Osteoblast (primary cell): ENCODE data around the gene TMEM9. TPM values are rescaled to one million over a fixed set of nuclear protein-coding genes. Genes with fewer than 3 reads are reported as not detected.

ENCODE experiments used
- DNase-seq: peaks from one replicate; pipeline ENCODE4 v3.0.0; 2011; ENCODE audit warnings: low spot score, mixed read lengths; ENCODE audit not compliant: insufficient read length; ENCODE audit errors: missing footprints
- H2AFZ ChIP-seq: 2 replicates; pipeline ENCODE4 v1.6.0; 2011; ENCODE audit warnings: mild to moderate bottlenecking, low read length
- H3K27ac ChIP-seq: 2 replicates; pipeline ENCODE4 v1.5.1; 2011; ENCODE audit warnings: mild to moderate bottlenecking, low read depth, low read length, moderate library complexity
- H3K27me3 ChIP-seq: 2 replicates; pipeline ENCODE4 v1.6.0; 2012; ENCODE audit warnings: mild to moderate bottlenecking, control low read depth, inconsistent platforms, low read length, moderate library complexity; ENCODE audit not compliant: insufficient read depth
- H3K36me3 ChIP-seq: 2 replicates; pipeline ENCODE4 v1.5.1; 2011; ENCODE audit warnings: mild to moderate bottlenecking, low read length, control low read depth, moderate library complexity; ENCODE audit not compliant: insufficient read depth
- H3K4me1 ChIP-seq: 2 replicates; pipeline ENCODE4 v1.5.1; 2011; ENCODE audit warnings: mild to moderate bottlenecking, low read length, control low read depth, moderate library complexity; ENCODE audit not compliant: insufficient read depth
- H3K4me2 ChIP-seq: 2 replicates; pipeline ENCODE4 v1.6.0; 2011; ENCODE audit warnings: mild to moderate bottlenecking, low read length; ENCODE audit not compliant: insufficient read depth
- H3K4me3 ChIP-seq: fragments of 200-600 bp; sonication (generic); 3 replicates; pipeline ENCODE4 v1.5.1; 2012; ENCODE audit warnings: mild to moderate bottlenecking, low read length, inconsistent platforms; ENCODE audit not compliant: insufficient read depth
- H3K79me2 ChIP-seq: 2 replicates; pipeline ENCODE4 v1.6.0; 2012; ENCODE audit warnings: mild to moderate bottlenecking, low read length, control low read depth, inconsistent platforms; ENCODE audit not compliant: insufficient read depth
- H3K9me3 ChIP-seq: 2 replicates; pipeline ENCODE4 v1.5.1; 2011; ENCODE audit warnings: low read depth, low read length, control low read depth
- H4K20me1 ChIP-seq: 2 replicates; pipeline ENCODE4 v1.6.0; 2012; ENCODE audit warnings: mild to moderate bottlenecking, low read length, control low read depth; ENCODE audit not compliant: insufficient read depth
- total RNA-seq: library from RNA; depleted of rRNA; stranded (reverse); fragments of >200 nt; gene quantifications from 2 replicates; pipeline ENCODE4 v1.2.3, GENCODE V29; 2012
- TF ChIP-seq, protein P1 (sequence below): IDR thresholded peaks from 2 replicates; pipeline ENCODE4 v1.5.1; 2011; ENCODE audit warnings: mild to moderate bottlenecking, low read depth, low read length, moderate library complexity; ENCODE audit errors: extremely low read depth

The TMEM9 gene
- total RNA-seq, 1 donor = 45.6 TPM

DNA sequence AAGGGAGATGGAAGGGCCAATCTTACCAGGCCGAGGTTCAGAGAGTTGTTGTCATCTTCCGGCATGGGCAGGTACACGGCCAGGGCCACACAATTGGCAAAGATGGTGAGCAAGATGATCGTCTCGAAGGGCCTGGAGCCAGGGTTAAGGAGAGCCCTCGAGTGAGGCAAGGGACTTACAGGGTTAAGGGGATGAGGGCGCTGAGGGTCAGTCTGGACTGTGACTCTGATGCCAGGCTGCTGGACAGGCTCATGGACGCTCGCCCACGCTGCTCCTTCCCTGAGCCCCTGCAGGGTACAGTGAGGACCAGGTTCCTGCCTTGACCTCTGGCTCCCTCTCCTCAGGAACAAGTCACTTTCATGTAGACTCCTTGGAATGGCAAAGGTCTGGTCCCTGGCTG lies 44.1 kb downstream of the TMEM9 start:
- no peak overlapping the region for H3K4me2 ChIP-seq
- TF ChIP-seq, protein P1, sequence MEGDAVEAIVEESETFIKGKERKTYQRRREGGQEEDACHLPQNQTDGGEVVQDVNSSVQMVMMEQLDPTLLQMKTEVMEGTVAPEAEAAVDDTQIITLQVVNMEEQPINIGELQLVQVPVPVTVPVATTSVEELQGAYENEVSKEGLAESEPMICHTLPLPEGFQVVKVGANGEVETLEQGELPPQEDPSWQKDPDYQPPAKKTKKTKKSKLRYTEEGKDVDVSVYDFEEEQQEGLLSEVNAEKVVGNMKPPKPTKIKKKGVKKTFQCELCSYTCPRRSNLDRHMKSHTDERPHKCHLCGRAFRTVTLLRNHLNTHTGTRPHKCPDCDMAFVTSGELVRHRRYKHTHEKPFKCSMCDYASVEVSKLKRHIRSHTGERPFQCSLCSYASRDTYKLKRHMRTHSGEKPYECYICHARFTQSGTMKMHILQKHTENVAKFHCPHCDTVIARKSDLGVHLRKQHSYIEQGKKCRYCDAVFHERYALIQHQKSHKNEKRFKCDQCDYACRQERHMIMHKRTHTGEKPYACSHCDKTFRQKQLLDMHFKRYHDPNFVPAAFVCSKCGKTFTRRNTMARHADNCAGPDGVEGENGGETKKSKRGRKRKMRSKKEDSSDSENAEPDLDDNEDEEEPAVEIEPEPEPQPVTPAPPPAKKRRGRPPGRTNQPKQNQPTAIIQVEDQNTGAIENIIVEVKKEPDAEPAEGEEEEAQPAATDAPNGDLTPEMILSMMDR = no peak
- H3K4me1 ChIP-seq = peaks cover 3% of the 10 kb centered on the region
- H3K27me3 ChIP-seq = peaks cover 11% of the 10 kb centered on the region
- no peaks in the 10 kb centered on the region for H4K20me1 ChIP-seq
- no peaks in the 10 kb centered on the region for H3K9me3 ChIP-seq
- no peak overlapping the region for H2AFZ ChIP-seq
- H3K27ac ChIP-seq = no peak overlapping the region
- DNase-seq = no peak
- H3K79me2 ChIP-seq = no peaks in the 10 kb centered on the region
- no peaks in the 10 kb centered on the region for H3K36me3 ChIP-seq
- no peak overlapping the region for H3K4me3 ChIP-seq

GRCh38 chr1:201109651-201110050 lies 44.6 kb downstream of the TMEM9 start:
- TF ChIP-seq, protein P1 = no peak
- Histone ChIP-seq H3K27me3 (peaks cover 11% of the 10 kb centered on the region), H3K4me1 (peaks cover 3% of the 10 kb centered on the region), H3K79me2 (no peaks in the 10 kb centered on the region), H3K36me3 (no peaks in the 10 kb centered on the region), H3K9me3 (no peaks in the 10 kb centered on the region), H3K27ac (no peak overlapping the region), H3K4me3 (no peak overlapping the region), H4K20me1 (no peaks in the 10 kb centered on the region), H2AFZ (no peak overlapping the region), H3K4me2 (no peak overlapping the region)
- DNase-seq = no peak

- no peak for DNase-seq
- TF ChIP-seq, protein P1 = no peak
- Histone ChIP-seq H4K20me1 (no peaks in the 10 kb centered on the region), H3K27me3 (peaks cover 11% of the 10 kb centered on the region), H3K79me2 (no peaks in the 10 kb centered on the region), H3K9me3 (no peaks in the 10 kb centered on the region), H3K4me1 (no peaks in the 10 kb centered on the region), H3K4me2 (no peak overlapping the region), H3K27ac (no peak overlapping the region), H3K36me3 (no peaks in the 10 kb centered on the region), H3K4me3 (no peak overlapping the region), H2AFZ (no peak overlapping the region)
These were observed 45.7 kb downstream of the TMEM9 start for GRCh38 chr1:201108614-201109013.

- Histone ChIP-seq H3K4me3 (no peak overlapping the region), H2AFZ (no peak overlapping the region), H4K20me1 (no peaks in the 10 kb centered on the region), H3K79me2 (no peaks in the 10 kb centered on the region), H3K9me3 (no peaks in the 10 kb centered on the region), H3K4me1 (no peaks in the 10 kb centered on the region), H3K27me3 (peaks cover 17% of the 10 kb centered on the region), H3K4me2 (no peak overlapping the region), H3K27ac (no peak overlapping the region), H3K36me3 (no peaks in the 10 kb centered on the region)
- TF ChIP-seq, protein P1 = no peak
- no peak for DNase-seq
These were observed 48.6 kb downstream of the TMEM9 start for GRCh38 chr1:201105688-201106087.
